Right forelimb (tissue), 1 donor: ENCODE results near the gene KLHL2.
"Not testable (repeated sequence)": the region's sequence is repeated elsewhere in the genome, so short reads cannot be mapped to it uniquely, and the experiment has no call there.

Experiments
- DNase-seq: peaks from one replicate; pipeline ENCODE4 v3.0.0-alpha.2; 2018

The KLHL2 gene

DNA sequence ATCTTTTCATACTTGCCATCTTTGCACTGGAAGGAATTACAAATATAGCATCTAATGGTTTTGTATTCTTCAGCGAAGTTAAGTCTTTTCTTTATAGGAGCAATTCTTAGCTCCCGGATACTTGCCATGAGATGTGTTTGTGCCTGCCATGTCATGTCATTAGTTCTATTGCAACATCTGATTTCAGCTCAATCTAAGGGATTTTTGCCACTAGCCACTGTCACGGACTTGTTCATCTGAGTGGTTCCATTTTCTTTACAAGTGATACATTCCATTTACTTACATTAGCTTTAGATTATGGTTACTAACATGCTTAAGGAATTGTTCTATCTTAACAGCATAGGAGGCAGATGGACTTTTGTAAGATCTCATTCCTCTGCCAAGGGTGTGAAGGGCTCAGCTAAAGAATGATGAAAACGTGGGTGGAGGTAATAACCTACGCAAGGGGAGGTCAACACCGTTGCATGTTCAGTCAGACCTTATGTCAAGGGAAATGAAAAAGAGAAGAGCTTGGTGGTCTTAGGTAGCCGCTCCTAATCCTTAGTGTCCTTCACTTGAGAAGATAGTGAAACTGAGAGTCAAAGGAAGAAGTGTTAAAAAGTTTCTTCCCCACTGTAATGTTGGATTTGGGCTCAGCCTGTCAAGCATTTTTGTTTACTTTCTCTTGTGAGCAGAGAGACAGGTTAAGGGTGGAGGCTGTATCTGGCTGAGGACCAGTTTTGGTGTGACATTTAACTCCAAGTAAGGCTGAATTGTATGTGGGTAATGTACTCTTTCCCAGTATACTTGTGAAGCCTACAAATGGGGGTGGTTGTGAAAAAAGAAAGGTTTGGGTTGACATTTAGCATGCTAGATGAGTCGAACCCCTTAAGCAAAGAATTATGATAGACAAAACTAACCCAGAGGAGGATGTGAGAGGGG is 3.6 kb upstream of the KLHL2 start:
- no peak for DNase-seq

- no peak for DNase-seq
Observed at GRCh38 chr4:165204462-165204830, 2.9 kb upstream of the KLHL2 start.

DNA sequence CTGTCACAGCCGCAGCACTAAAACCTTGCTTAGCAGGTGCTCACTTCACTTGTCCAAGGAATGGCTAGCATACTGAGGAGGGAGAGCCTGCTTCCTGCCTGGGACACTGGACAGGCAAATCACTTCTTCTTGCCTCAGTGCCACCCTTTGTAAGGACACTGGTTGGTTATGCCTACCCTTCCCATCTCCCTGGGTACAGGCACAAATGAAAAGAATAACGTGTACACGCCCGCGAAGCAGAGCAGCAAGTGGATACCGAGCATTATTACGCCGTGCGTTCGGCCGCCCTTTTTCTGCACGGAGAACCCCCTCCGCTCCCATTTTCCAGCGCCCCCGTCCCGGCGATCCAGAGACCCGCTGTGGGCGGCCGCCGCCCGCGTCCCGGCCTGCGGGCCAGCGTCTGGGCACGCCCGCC is 338 bp upstream of the KLHL2 start:
- DNase-seq = no peak

- no peak for DNase-seq
Observed at GRCh38 chr4:165208221-165208652, 876 bp downstream of the KLHL2 start.

DNA sequence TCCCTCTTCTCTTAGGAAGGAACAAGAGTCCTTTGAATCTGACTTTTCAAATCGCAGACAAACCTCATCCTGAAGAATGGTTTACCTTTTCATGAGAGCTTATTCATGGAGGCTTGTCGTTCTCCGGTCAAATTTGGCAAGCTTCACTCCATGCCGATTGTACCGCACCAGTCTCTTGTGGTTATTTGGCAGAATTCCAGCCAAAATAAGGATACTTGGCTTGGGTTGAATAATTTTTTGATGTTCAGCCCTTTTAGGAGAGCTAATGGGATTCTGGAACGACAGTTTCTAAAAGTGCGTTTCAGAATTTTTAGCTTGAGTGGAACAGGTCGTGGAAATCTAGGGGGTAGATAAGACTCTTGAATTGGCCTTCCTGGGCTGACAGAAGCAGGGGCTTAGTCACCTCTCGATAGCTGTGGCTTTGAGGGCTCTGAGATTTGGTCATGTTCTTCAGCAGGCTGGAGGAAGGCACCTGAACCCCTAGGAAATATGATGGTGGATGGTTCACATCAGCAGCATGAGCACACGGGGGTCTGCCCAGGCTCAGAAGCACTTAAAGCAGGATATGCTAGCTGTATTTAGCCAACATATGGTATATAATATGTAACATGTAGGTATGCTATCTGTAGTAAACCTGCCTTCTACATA is 1.5 kb downstream of the KLHL2 start:
- no peak for DNase-seq

GRCh38 chr4:165209796-165210195 is 2.4 kb downstream of the KLHL2 start:
- DNase-seq = no peak

- no peak for DNase-seq
Observed at GRCh38 chr4:165210566-165210965, 3.2 kb downstream of the KLHL2 start.

DNA sequence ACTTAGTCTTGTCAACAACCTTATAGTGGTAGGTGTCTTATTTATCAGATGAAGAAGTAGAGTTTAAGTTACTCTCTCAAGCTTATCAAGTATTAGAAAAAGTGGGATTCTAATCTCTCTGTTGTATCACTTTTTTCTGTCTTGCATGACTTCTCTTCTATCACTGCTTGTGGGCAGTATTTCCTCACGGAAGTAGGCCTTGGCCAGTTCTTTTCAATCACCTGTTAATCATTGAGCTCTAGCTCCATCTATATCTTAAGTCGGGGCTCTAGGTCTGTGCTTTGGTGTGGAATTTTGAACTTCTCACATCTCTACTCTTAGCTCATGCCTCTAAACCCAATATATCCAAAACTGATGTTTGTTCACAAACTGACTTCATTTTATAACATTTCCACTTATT is 5.3 kb downstream of the KLHL2 start:
- DNase-seq = not testable (repeated sequence)

DNA sequence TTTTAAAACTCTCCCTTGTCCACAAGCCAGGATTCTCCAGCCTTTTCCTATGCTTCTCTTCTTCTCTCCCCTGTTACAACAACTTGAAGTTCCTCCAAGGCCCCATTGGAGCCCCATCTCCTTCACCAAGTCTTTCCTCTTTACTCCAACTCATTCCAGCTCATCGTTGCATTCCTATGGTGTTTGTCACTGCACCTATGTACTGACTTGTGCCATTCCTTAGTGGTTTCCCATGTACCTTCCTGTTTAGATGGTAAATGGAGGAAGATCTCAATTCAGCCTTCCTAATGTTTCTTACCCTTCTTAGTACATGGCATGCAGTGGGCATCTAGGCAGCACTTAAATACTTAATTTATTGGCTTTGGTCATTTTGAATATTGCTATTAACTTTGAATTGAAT is 6.0 kb downstream of the KLHL2 start:
- DNase-seq = not testable (repeated sequence)

DNA sequence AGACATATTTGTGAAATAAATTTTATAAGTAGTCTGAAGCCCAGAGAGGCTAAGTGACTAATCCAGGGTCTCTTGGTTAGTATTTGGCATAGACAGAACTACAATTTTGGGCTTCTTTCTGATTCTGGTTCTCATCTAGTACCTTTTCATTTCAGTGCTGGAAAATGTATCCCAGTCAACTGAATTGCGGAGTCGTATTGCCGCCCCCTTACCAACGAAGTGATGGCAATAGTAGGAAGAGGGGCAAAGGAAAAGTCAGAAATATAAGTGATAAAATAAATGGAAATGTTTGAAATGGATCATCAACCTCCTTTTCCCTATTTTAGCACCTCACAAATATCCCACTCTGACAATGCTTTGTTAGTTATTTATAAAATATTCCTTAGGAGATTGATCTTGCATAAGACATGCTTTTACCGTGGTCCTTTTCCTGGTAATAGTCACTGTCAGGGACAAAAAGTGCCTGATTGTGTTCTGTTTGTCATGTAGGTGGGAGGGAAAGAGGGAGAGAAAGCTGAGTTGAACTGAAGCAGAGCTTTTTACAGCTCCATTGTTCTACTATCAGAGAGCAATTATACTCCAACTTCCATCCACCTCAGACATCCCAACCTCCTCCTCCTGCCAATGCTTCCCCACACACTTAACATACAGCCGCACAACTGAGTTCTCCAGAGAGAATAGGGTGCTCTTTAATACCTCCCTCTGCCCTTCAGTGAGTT is 6.8 kb downstream of the KLHL2 start:
- DNase-seq = not testable (repeated sequence)

- DNase-seq = not testable (repeated sequence)
Observed at GRCh38 chr4:165215034-165215751, 7.8 kb downstream of the KLHL2 start.

DNA sequence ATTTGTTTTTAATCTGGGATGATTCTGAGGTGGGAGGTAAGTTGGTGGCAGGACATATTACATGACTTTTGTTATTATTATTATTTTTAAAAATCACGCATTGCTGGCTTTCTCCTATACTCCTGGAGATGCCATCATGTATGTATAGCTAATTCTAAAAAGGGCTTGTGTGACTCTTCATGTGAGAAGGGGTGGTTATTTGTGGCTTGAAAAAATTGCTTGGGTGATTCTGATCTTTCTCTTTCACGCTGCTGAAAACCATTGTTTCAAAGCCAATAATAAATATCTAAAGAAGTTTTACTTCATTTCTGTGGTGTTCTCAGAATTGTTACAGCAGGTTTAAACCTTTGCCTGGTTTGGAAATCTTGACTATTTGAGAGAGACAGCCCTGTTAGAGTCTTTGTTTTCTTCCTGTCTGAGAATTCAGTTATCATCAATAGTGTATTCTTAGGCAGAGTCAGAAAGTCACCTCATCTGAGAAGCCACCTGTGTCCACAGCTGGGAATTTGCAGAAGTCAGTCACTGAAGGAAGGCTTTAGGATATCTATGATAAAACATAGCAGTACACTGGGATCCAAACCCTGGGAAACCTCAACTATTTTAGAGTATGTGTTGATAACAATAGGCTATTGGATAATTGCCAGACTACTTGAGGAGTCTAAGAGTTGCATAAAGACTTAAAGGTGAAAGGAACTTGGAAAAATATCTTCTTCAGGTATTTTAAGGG is 8.6 kb downstream of the KLHL2 start:
- not testable (repeated sequence) for DNase-seq

GRCh38 chr4:165217325-165217724 is 10.0 kb downstream of the KLHL2 start:
- DNase-seq = no peak

DNA sequence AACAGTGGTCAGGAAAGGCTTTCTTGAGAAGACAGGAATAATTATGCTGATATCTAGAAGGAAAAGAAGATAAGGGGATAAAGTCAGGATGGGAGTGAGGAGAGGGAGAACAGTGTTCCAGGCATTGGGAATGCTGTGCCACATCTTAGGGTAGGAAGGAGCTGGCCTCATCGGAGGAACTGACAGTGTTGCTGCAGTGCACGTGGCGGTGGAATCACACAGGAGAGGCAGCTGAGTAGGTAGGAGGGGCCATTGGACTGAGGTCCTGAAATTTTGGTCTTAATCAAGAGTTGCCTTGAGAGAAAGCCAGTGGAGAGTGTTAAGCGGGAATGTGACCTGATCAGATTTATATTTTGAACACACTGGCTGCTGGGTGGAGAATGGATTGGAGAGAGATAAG is 13.9 kb downstream of the KLHL2 start:
- not testable (repeated sequence) for DNase-seq

DNA sequence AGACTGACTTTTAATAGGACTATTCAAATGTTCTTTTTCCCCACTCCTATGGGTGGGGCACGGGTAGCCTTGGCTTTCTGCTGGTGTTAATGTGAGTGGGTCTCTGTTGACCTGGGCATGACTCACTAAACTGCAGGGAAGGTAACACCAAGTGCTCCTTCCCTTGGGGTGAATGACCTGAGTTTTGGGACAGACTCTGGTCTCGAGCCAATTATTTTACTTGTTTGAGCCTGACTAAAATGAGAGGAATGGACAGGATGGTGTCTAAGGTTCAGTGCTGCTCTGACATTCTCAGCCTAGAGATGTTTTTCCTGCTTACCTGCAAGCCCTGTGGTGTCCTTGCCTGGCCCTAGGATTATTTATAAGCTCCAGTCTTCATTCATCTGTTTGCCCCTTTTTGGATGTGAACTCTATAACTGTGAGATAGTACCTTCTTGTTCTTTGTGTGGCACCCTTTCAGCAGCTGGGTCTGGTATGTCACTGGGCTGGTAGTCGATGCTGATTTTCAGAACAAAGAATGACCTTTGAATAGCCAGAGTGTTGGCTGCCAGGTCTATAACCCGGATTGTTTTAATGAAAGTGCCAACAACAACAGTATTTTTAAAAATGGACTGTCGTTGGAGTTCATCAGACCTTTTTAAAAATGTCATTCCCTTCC is 14.8 kb downstream of the KLHL2 start:
- DNase-seq = not testable (repeated sequence)

DNA sequence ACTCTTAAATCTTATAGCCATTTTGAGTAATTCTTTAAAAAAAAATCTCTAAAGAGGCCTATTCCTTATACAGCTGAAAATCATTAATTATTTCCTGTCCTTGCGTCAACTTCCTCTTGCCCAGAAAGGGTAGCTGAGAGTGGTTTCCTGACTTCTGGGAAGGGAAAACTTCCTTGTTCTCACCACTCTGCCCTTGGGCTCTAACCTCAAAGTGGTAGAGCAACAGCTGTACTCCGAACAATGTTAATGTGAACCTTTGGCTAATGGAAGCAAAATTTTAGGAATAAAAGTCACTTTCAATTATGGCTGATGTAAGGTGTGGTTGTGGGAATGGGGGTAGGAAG is 15.3 kb downstream of the KLHL2 start:
- no peak for DNase-seq

DNA sequence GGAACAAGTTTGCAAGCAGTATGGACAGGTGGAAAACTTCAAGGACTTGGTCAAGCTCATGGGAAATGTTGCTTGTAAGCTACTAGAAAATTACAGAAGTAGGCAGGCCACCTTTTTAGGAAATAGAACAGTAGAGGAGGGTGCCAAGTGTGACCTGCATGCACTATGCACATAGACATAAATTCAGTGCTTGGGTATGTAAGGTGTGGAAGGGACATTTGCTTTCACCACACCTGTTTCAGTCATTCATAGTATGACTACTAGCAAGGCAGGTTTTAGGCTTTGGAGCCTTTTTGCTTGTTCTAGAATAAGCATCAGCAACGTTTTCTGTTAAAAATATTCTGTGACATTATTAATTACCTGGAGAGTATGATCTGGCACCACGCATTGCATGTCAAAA is 20.0 kb downstream of the KLHL2 start:
- DNase-seq = not testable (repeated sequence)

DNA sequence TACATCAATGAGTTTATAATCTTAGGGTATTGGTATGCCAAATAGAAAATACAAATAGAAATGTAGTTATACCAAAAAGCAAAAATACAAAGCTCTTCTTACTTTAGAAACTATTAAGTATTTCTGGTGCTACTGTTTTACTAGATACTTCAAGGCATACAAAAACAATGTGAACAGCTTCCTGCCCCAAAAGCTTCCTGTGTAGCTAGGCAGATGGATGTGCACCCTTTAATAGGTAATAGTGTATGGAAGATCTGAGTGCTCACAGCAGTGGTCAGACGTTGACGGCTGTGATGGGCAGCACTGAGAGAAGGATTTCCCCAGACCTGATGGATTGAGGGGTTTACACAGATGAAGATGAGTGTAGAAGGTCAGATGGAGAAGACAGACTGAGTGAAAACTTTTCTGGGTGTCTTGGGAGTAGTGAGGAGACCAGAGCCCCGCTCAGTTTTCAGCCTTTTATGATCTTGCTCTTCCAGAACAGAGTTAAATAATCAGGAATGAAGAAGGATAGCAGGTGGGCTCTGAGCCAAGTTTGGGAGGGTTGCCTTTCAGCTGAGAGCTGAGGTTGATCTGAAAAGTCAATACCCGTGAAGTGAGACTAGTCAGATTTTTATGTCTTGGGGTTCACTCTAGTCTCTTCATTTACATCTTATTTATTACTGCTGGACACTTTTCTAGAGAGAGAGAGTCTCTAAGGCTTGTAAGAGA is 22.3 kb downstream of the KLHL2 start:
- not testable (repeated sequence) for DNase-seq

- DNase-seq = not testable (repeated sequence)
Observed at GRCh38 chr4:165232623-165233433, 25.5 kb downstream of the KLHL2 start.

DNA sequence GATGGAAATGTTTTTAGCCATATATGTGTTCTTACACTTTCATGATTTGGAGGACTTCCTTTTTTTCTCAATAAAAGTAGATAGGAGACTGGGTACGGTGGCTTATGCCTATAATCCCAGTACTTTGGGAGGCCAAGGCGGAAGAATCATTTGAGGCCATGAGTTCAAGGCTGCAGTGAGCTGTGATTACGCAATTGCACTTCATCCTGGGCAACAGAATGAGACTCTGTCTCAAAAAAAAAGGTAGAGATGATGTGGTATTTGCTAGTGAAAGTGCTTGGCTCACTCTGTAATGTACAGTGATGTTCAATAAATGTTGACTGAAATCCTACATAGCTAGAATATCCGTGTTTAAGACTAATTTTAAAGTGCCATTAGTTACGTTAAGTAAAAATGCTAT is 27.4 kb downstream of the KLHL2 start:
- DNase-seq = no peak
